NB4 (cell line): ENCODE data around the gene ZKSCAN8.

Experiments used
- DNase-seq: peaks from one replicate; pipeline ENCODE4 v3.0.0; 2010; ENCODE audit warnings: low read depth
- H3K4me3 ChIP-seq: one replicate; pipeline ENCODE4 v1.5.1; 2011; ENCODE audit warnings: mild to moderate bottlenecking, low read depth, low read length, moderate library complexity
- CTCF ChIP-seq: IDR thresholded peaks from one replicate; pipeline ENCODE4 v1.5.1; 2012; ENCODE audit warnings: low read depth, low read length
- MAX ChIP-seq: IDR thresholded peaks from 2 replicates; pipeline ENCODE4 v1.6.1; 2011; ENCODE audit warnings: low read depth, low read length
- MYC ChIP-seq: IDR thresholded peaks from 2 replicates; pipeline ENCODE4 v1.6.1; 2011; ENCODE audit warnings: low read depth, low read length
- POLR2A ChIP-seq: IDR thresholded peaks from 2 replicates; pipeline ENCODE4 v1.6.1; 2011; ENCODE audit warnings: mild to moderate bottlenecking; ENCODE audit not compliant: insufficient read length; ENCODE audit errors: extremely low read depth

The ZKSCAN8 gene

GRCh38 chr6:28172006-28172405 is 30.3 kb downstream of the ZKSCAN8 start:
- no peak for DNase-seq
- H3K4me3 ChIP-seq, result no peak overlapping the region
- no peak for TF ChIP-seq MAX
- TF ChIP-seq POLR2A, result no peak
- TF ChIP-seq MYC, result no peak
- no peak for TF ChIP-seq CTCF

GRCh38 chr6:28176373-28176772 is 34.7 kb downstream of the ZKSCAN8 start:
- no peak overlapping the region for H3K4me3 ChIP-seq
- DNase-seq, result no peak
- TF ChIP-seq MAX, result no peak
- TF ChIP-seq MYC, result no peak
- no peak for TF ChIP-seq POLR2A
- no peak for TF ChIP-seq CTCF

- TF ChIP-seq MYC (no peak), POLR2A (no peak), CTCF (no peak), MAX (no peak)
- H3K4me3 ChIP-seq, result no peak overlapping the region
- DNase-seq, result no peak
Measured at GRCh38 chr6:28182255-28182654, 40.6 kb downstream of the ZKSCAN8 start.

GRCh38 chr6:28188111-28188979 is 46.7 kb downstream of the ZKSCAN8 start:
- TF ChIP-seq MAX (no peak), CTCF (no peak), MYC (no peak), POLR2A (no peak)
- no peak overlapping the region for H3K4me3 ChIP-seq
- no peak for DNase-seq

- DNase-seq, result no peak
- no peak overlapping the region for H3K4me3 ChIP-seq
- TF ChIP-seq POLR2A (no peak), MYC (no peak), MAX (no peak), CTCF (no peak)
Measured at GRCh38 chr6:28200020-28200419, 58.3 kb downstream of the ZKSCAN8 start.
